ENCODE measurements around the gene ZNF688. TPM values are rescaled to one million over a fixed set of nuclear protein-coding genes. Genes with fewer than 3 reads are reported as not detected.

ZNF688 gene
- total and polyA plus RNA-seq, 9 of the 15 experiments (the other 6 are each of a cell fraction or from before 2014, with no cell fraction given), result 0.48 to 12.9 (median 4.5) TPM

DNA sequence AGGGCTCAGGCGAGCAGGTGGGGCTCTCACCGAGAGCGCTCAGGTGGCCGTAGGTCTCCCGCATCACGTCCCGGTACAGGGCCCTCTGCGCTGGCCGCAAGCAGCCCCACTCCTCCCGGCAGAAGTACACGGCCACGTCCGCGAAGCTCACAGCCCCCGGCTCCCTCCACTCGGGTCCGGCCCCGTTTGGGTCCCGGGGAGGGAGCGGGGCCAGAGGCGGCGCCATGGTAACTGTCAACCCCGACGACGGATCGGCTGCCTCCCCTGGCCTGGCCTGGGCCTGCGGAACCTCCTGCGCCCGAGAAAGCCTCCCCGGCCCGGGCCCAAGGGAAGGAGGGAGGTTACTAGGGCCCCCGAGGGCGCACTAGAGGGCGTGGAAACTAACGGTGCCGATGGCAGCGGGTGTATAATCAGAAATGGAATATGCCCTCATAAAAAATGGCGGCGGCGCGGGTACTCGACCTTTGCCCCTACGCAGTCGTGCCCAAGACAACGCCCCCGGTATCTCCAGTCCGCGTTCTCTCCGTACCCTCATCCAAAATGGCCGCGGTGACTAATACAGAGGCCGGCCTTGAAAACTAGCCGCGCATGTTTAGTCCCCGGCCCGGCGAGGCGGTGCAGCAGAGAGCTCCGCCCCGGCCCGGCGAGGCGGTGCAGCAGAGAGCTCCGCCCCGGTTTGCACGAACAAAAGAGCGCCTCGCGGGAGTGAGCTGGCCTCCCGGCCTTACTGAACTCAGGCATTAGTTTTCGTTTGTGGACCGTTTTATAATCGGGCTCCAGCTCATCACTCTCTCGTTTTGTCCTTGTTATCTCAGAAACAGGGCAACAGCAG, 13.3 kb downstream of the ZNF688 start, which contains the start of gene ZNF764 (continued):
- TF ChIP-seq, protein P1, sequence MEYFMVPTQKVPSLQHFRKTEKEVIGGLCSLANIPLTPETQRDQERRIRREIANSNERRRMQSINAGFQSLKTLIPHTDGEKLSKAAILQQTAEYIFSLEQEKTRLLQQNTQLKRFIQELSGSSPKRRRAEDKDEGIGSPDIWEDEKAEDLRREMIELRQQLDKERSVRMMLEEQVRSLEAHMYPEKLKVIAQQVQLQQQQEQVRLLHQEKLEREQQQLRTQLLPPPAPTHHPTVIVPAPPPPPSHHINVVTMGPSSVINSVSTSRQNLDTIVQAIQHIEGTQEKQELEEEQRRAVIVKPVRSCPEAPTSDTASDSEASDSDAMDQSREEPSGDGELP (CRISPR knock-in tag; IDR thresholded peaks at IDR 0.05; ENCODE audit: borderline replicate concordance), result peak; percentile 9; the same call in 1 of the 2 replicates
- peak; percentile 99 for TF ChIP-seq GMEB1 (CRISPR knock-in tag; IDR thresholded peaks at IDR 0.05)
- TF ChIP-seq ZBTB1 (CRISPR knock-in tag; IDR thresholded peaks at IDR 0.05; ENCODE audit: borderline replicate concordance, low read depth), result peak; percentile 39; the same call in 1 of the 2 replicates
- TF ChIP-seq GTF2B (IDR thresholded peaks at IDR 0.05; ENCODE audit: extremely low read depth, insufficient read length), result peak; percentile 25
- no peak for TF ChIP-seq STAG1 (CRISPR knock-in tag; IDR thresholded peaks at IDR 0.05; ENCODE audit: borderline replicate concordance)
- no peak for TF ChIP-seq HES1 (IDR thresholded peaks at IDR 0.05; ENCODE audit: low read depth)
- TF ChIP-seq CHAMP1 (IDR thresholded peaks at IDR 0.05), result no peak
- no peak for TF ChIP-seq ZBTB12 (CRISPR knock-in tag; IDR thresholded peaks at IDR 0.05)
- TF ChIP-seq ZC3H11A (IDR thresholded peaks at IDR 0.05; ENCODE audit: low read depth, low read length), result no peak
- TF ChIP-seq, protein P2, sequence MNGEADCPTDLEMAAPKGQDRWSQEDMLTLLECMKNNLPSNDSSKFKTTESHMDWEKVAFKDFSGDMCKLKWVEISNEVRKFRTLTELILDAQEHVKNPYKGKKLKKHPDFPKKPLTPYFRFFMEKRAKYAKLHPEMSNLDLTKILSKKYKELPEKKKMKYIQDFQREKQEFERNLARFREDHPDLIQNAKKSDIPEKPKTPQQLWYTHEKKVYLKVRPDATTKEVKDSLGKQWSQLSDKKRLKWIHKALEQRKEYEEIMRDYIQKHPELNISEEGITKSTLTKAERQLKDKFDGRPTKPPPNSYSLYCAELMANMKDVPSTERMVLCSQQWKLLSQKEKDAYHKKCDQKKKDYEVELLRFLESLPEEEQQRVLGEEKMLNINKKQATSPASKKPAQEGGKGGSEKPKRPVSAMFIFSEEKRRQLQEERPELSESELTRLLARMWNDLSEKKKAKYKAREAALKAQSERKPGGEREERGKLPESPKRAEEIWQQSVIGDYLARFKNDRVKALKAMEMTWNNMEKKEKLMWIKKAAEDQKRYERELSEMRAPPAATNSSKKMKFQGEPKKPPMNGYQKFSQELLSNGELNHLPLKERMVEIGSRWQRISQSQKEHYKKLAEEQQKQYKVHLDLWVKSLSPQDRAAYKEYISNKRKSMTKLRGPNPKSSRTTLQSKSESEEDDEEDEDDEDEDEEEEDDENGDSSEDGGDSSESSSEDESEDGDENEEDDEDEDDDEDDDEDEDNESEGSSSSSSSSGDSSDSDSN (IDR thresholded peaks at IDR 0.05; ENCODE audit: borderline replicate concordance in 1 of 2, low read depth in 2 of 2, low read length in 2 of 2), result 0 out of 4 replicates have a peak, but pooled peaks have one; percentile 25 to 59
- peak; percentile 66 for TF ChIP-seq SUPT5H (IDR thresholded peaks at IDR 0.05)
- peak; percentile 86 for TF ChIP-seq FOXJ2 (tag; IDR thresholded peaks at IDR 0.05)
- TF ChIP-seq YBX1 (IDR thresholded peaks at IDR 0.05), result no peak
- TF ChIP-seq PHB2 (IDR thresholded peaks at IDR 0.05; ENCODE audit: low read depth), result no peak
- TF ChIP-seq CREBBP (IDR thresholded peaks at IDR 0.05; ENCODE audit: low read depth, low read length), result no peak
